GM11168 (cell line): ENCODE data around the gene SLC66A1.

Experiments
- in situ Hi-C: fragments of 300-500 bp; cut with MboI; formaldehyde crosslinking; loops from one replicate; pipeline ENCODE4 v1.12.0; 2022; ENCODE audit warnings: low sequenced_read_pairs; ENCODE audit not compliant: unreplicated experiment

Gene SLC66A1

DNA sequence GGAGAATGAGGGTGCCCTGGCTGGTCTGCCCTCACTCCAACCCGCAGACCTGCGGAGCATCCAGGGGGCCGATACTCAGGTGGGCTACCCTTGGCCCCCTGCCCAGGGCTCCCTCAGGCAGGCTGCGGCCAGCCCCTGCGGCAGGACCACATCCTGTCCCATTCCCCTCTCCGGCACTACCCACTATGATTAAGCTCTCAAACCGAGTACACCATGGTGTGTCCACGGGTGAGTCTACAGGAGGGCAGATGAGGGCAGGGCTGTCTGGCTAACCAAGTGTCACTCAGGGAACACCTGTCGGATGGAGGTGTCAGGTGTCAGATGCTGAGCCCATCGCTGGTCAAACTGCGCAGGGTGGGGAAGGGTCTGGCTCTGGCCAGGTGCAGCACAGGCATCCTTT is 47.2 kb downstream of the SLC66A1 start:
- in situ Hi-C loops, result no loop called here

DNA sequence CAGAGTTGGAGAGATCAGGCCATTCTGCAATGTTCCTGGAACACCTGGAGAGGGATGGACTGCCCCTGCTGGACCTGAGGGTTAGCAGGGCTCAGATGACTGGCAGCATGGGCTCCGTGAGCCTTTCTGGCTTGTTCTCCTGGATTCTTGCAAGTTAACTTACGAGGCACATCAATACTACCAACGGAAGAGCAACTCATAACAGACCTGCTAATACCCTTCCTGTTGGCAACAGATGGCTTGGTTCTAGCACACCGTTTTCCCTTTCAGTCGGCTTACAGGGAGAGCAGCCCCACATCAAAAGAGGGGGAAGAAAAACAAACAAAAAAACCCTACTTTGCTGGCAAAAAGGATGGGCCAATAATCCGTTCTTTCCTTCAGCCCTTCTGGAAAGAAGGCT is 47.9 kb downstream of the SLC66A1 start:
- in situ Hi-C loops, result no loop called here

DNA sequence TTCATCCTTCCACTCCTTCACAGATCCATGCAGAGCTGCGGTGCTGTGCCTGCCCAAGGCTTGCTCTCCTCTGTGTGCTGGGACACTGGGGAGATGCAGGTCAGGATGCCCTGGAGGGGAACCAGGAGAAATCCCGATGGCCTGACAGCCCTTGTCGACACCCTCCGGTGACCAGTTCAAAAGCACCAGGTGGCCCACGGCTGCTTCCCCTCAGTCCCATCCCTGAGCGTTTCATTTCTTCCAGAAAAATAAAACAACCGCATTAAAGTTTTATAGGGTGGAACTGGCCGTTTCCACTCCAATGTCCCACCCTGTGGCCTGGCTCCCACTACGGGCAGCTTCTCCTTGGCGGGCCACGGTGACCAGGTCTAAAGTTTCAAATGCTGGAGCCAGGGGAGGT is 48.3 kb downstream of the SLC66A1 start:
- in situ Hi-C loops, result no loop called here

DNA sequence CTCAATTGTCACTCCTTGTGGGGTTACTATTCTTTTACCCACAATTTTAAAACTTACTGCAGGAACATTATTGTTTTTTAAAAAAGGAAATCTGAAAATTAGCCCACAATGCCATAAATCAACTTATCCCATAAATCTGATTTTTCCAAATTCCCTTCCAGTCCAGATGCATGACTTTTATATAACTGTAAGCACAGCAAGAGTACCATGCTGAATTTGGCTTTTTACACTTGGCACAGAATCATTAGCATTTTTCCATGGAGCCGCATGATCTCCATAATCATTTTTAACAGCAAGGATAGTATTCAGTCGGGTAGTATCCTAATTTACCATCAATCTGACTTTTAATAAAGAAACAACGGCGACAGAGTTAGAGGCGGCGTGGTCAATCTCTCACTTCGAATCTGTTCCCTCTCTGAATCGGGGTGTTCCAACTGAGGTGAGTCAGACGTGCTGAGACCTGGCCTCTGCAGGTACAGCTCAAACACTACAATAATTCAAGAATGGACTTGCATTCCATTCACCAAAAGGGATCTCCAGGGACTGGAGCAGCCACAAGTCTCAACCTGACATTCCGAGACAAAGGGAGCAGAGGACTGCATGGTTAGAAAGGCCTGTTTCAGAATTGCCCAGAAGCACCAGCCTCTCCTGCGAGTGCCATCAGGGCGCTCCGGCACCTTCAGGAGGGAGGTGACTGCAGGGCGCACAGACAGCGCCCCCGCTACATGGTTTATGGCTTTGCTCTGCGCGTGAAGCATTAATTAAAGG is 48.9 kb downstream of the SLC66A1 start:
- in situ Hi-C loops, result no loop called here

GRCh38 chr1:19361611-19362147 is 49.6 kb downstream of the SLC66A1 start:
- in situ Hi-C loops, result no loop called here

DNA sequence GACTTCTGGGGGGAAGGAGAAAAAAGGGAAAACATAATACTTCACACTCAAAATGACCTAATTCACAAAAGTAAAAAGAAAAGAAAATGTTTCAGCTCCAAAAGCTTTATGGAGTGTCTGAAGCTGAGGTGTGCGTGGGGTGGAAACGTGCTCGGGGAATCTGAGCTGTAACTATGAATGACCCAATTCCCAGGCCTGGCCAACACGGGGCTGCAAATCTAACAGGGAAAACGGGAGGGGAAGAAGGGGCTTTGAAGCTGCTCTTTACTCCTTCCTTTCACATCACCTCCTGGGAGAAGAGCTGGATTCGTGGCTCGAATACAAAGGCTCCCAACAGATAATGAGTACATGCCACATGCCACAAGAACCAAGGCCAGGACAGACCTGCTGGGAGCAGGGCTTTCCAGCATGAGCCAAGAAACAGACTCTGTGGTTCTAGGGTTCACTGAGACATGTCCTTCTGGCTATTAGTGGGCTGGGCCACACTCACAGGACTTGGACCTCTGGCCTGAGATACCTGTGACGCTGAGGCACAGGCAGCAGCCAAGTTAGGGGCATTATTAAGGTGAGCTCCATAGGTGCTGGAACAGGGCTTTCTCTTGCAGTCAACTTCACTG is 51.5 kb downstream of the SLC66A1 start:
- in situ Hi-C loops, result no loop called here

- in situ Hi-C loops, result no loop called here
These were observed 53.6 kb downstream of the SLC66A1 start for GRCh38 chr1:19365721-19366120.

DNA sequence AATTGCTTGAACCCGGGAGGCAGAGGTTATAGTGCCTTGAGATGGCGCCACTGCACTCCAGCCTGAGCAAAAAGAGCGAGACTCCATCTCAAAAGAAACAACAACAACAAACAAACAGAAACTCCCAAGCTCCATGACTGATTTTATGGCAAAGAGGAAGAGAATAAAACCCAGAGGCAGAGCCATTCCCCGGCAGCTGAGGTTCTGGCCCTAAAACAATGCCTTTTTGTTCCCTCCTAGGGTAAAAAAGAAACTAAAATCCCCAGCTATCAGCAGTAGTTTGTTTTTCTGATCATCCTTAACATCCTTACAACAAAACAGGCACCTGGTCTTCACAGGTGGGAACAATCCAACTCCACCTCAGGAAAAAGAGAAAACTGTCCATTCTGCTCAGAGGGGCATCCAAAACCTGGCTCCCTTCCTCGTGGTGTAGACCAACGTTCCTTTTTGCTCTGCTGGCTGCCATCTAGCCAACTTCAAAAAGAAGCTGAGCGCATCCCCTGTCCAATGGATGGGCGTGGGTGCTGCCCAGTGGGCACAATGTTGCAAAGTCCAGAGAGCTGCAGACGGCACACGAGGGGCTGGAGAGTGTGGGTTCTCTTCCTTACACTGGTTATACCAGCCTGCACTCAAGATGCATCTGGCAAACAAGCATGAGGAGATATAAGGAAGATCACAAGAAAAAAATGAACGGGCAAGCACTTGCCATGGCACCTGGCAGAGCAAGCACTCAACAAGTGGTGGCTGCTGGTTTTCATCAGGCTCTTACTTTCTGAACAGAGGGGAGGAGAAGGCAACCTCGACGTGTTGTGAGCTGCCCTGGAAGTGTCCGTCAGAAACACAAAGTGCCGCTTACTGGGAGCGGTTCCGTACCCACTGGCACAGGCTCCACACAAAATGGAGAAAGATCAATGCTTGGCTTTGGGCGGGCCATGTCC is 54.7 kb downstream of the SLC66A1 start:
- in situ Hi-C loops, result no loop called here

GRCh38 chr1:19367584-19368041 is 55.5 kb downstream of the SLC66A1 start:
- in situ Hi-C loops, result no loop called here

GRCh38 chr1:19368050-19368449 is 55.9 kb downstream of the SLC66A1 start:
- in situ Hi-C loops, result no loop called here

DNA sequence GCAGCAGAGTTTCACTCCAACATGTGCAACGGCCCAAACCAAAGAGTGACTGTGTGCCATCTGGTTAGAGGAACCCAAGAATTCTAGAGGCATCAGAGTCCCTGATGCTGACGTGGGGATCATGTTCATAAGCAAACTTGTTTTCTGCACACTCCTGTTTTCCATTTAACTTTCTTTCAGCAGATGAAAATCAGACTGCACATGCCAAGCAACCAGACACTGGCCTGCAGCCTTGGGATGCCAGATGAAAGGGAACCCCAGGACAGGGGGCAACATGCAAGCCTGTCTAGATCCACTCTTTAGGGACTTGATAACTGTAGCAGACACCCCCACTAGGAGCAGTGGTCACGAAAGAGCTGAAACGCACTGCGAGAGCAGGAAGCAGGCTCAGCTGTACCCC is 56.8 kb downstream of the SLC66A1 start:
- in situ Hi-C loops, result no loop called here

DNA sequence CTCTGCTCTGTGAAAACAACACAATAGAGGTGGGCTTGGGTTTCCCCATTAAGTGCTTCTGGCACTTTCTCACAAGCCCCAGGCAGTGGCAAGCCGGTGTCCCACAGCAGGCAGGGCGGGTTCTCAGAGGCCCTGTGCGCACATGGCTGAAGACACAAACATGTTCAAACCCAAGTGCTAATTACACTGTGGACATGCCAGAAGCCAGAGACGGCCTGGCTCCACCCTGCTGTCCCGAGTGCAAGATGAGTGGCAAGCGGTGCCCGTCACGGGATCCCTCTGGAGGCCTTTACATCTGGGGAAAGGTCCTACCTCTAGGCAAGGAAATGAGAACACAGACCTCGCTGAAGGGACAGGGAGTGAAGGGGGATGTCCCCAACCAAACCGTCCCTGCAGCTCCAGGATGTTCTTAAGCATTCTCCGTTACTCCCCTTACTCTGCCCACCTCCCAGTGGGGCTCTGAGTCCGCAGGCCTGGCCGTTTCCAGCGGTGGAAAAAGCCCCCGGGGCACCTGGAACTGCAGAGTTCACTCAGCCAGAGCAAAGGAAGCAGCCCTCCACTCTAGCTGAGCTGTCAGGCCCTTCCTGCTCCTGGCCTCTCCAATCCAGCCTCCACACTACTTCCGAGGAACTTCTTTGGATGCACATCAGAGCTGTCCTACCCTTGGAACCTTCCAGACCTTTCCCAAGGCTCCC is 57.4 kb downstream of the SLC66A1 start:
- in situ Hi-C loops, result no loop called here

DNA sequence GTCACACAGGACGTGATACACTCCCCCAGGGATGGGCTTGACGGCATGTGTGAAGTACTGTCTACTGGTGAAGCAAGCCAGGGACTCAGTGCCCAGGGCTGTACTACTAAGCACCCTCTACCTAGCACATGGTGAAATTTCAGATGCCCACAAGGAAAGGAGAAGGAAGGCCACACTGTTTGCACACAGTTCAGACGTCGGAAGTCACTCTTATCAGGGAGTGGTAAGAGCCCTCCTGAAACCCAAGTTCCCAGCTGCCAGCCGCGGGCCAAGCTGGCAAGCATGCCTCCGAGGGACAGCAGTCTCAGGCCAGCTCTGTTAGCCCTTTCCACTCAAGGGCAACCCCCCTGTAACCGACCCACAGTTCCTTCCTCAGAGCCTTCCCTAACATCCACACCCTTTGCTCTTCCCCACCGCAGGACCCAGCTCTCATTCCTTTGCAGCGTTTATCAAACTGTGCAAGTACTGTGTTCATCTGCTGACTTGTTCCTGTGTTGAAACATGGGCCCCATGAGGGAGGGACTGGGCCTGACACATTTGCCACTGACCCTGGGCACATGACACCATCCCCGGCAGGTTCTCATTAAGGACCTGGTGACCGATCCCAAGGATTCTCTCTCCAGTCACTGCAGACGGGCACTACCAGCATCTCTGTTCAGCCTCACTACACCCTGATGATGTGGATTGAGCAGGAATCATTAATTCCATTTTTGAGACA is 58.5 kb downstream of the SLC66A1 start:
- in situ Hi-C loops, result no loop called here

- in situ Hi-C loops, result no loop called here
These were observed 59.4 kb downstream of the SLC66A1 start for GRCh38 chr1:19371226-19372135.

- in situ Hi-C loops, result no loop called here
These were observed 60.0 kb downstream of the SLC66A1 start for GRCh38 chr1:19372136-19372514.

DNA sequence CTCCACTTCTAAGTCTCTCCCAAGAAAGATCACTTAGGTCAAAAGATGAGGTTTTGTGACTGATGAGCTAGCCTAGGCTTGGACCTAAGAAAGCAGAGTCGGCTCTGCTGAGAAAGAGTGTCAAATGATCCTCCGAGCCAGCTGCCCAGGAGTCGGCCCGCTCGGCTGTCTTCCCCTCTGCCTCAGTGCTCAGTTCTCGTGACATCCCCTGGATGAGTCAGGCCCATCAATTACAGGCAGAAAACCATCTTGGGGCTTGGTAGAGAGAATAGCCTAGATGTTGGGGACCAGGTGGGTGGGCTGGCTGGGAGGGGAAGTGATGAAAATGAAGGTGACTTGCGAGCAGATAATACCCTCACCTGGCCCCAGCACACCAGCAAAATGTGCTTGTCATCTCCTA is 60.5 kb downstream of the SLC66A1 start:
- in situ Hi-C loops, result no loop called here

GRCh38 chr1:19373211-19374082 is 61.3 kb downstream of the SLC66A1 start:
- in situ Hi-C loops, result no loop called here
